Neural progenitor cell (in vitro differentiated cells): ENCODE measurements around the gene GALNS.

Source experiments
- EZH2 ChIP-seq: fragments of 200-600 bp; sonication (generic); IDR thresholded peaks from 2 replicates; pipeline ENCODE4 v1.6.1; 2017; ENCODE audit warnings: antibody characterized with exemption, mild to moderate bottlenecking, moderate library complexity
- TF ChIP-seq, protein P1 (sequence below): fragments of 200-600 bp; sonication (generic); IDR thresholded peaks from 2 replicates; pipeline ENCODE4 v1.5.1; 2017; ENCODE audit warnings: antibody characterized with exemption, mild to moderate bottlenecking

DNA sequence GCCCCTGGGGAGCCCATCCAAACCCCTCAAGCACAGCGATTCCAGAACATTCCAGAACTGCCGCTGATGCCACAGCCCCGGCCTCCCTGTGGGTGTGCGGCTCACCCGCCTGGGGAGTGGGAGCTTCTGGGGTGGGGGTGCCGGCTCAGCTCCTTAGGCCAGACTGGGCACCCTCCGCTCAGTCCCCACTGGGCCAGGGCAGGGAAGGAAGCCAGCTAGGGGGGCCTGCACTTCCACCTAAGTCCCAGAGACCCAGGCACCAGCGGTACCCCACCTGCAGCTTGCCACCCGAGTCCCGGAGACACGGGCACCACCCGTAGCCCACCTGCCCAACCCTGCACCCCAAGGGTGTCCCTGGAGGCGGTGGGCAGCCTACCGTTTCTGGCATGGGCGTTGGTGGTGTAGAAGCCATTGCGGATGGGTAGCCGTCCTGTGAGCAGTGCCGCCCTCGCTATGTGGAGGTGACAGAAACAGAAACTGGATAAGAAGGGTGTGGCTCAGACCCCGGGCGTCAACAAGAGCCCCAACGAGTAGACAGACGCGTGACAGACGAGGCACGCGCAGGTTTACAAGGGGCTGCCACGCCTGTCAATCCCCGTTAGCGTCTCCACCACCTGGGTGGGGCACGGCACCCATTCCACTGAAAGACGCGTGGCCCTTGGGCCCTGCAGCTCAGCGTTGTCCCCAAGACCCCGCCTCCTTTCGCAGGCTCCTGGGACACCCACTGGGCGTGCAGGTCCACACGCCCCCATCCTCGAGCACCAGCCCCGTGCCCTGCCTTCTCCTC, 15.0 kb downstream of the GALNS start:
- TF ChIP-seq, protein P1, sequence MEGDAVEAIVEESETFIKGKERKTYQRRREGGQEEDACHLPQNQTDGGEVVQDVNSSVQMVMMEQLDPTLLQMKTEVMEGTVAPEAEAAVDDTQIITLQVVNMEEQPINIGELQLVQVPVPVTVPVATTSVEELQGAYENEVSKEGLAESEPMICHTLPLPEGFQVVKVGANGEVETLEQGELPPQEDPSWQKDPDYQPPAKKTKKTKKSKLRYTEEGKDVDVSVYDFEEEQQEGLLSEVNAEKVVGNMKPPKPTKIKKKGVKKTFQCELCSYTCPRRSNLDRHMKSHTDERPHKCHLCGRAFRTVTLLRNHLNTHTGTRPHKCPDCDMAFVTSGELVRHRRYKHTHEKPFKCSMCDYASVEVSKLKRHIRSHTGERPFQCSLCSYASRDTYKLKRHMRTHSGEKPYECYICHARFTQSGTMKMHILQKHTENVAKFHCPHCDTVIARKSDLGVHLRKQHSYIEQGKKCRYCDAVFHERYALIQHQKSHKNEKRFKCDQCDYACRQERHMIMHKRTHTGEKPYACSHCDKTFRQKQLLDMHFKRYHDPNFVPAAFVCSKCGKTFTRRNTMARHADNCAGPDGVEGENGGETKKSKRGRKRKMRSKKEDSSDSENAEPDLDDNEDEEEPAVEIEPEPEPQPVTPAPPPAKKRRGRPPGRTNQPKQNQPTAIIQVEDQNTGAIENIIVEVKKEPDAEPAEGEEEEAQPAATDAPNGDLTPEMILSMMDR = no peak
- no peak for TF ChIP-seq EZH2
